Skin of body (tissue), 2 donors: Measurements from ENCODE around the gene IL1B. TPM values are rescaled to one million over a fixed set of nuclear protein-coding genes. Genes with fewer than 3 reads are reported as not detected.

ENCODE experiments used
- DNase-seq: peaks from one replicate; lab custom pipeline; 2025; lab: John Stamatoyannopoulos, UW
- total RNA-seq: library from RNA; depleted of rRNA; stranded (reverse); fragments of >200 nt; gene quantifications from one replicate; pipeline ENCODE4 v1.2.3, GENCODE V29; 2014

IL1B gene
- total RNA-seq, 1 donor from 2014 or later, result 2.4 TPM

DNA sequence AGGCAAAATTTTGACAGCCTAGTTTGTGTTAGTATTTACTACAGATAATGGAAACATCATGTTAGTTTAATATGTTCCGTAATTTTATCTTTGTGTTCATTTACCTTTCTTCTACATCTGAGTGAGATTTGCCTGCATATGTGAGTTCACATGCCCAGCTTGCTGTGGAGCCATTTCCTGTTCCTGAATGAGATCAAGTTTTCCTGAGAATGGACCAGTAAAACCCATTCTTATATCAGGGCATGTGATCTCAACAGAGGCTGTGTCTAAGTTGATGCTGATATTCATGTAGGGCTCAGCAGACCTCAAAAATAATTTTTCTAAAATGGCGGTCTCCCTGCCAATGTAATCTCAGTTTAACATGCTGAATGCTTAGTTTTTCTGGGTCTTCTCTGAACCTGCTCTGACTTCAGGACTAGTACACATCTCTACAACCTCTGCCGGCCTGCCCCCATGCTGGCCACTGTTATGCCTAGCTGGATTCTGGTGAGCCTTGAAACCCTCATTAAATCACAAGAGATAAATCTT, 53.3 kb downstream of the IL1B start:
- no peak for DNase-seq

DNA sequence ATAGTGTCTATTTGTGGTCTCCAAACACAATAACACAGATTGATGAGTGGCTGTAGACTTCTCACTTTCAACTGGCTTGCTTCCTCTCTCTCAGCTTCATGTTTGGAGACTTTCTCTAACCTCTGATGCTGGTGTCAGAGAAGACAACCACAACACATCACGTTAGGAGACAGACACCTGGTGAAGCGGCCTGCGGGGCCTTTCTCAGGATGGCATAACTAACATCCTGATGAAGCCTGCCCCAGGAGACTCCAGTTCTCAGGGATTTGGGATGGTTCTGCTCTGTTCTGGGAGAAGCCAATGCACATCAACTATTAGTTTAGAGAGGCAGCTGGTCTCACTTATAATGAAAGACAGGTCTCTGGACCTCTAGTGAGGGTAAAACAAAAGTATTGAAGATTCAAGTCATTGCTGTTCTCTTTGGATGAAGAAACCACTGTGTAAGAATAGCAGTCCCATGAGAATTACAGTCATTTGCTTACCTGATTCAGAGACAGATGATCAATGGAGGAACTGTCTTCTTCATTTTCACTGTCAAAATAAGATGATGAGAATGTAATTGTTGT, 54.3 kb downstream of the IL1B start:
- DNase-seq, result no peak

Other genes starting within 250 kb of the IL1B start
- gene SLC20A1, start 190.8 kb downstream of the IL1B start, total RNA-seq, result 34.9 TPM
- gene NT5DC4, start 115.8 kb downstream of the IL1B start, total RNA-seq, result not detected
- 6.0 TPM for gene CKAP2L, start 72.2 kb downstream of the IL1B start, total RNA-seq
- gene IL1A, start 52.3 kb downstream of the IL1B start, total RNA-seq, result 0.20 TPM
- gene IL37, start 74.4 kb upstream of the IL1B start, total RNA-seq, result 2.0 TPM
- 4.4 TPM for gene IL36G, start 141.2 kb upstream of the IL1B start, total RNA-seq
- not detected for gene IL36A, start 168.7 kb upstream of the IL1B start, total RNA-seq
- gene IL36B, start 216.1 kb upstream of the IL1B start, total RNA-seq, result 0.20 TPM
- 10.9 TPM for gene IL36RN, start 222.4 kb upstream of the IL1B start, total RNA-seq
- 2.7 TPM for gene IL1F10, start 231.2 kb upstream of the IL1B start, total RNA-seq